GM18517 (cell line): Measurements from ENCODE around the gene CGREF1.

Experiments
- ATAC-seq: cut with Tn5 transposase; IDR thresholded peaks from one replicate; pipeline ENCODE4 v1.9.1; 2021; ENCODE audit warnings: mild to moderate bottlenecking, moderate library complexity; ENCODE audit not compliant: unreplicated experiment

The CGREF1 gene

DNA sequence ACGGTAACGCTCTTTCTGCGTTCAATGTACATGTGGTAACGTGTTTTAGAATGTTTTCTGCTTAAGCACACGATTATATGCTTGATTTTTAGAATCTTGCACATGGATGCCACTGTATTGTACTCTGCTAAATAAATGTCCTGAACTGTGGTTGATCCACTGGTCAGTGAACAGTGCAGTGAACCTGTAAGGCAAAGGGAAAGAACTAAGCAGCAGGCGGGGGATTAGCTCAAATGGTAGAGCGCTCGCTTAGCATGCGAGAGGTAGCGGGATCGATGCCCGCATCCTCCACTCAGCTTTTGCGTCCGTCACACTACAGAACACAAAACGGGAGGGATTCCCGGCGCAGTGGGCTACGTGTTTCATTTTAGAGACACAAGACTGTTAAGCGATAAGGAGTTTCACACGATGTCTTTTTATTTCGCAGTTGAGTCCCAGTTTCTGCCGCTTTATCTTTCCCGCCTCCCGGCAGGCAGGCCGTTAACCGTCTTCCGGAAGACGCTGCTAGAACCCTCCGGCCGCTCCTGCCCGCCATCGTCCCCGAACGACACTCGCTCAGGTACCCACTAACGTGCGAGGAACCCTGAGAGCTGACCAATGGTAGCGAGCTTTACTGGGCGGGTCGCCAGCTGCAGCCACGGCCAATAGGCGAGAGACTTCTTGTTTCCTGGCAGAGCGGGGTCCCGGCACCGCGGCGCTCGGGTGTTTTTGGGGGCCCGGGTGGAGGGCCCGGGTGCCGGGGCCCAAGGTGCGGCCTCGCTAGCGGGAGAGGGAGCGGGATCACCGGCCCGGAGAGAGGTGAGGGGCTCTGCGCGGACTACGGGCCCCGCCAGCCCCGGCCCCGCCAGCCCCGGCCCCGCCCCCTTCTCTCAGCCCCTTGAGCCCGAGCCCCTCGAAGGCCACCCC, 67.7 kb downstream of the CGREF1 start, which contains the start of gene AGBL5:
TSS of gene AGBL5 (plus strand) at position 673 of the 906 bp plus-strand sequence. CDS start 1,291 bp downstream, outside the sequence.
- ATAC-seq: peak; percentile 74
